Transverse colon (tissue), 3 donors: ENCODE data around the gene RSAD2.

ENCODE experiments used
- CTCF ChIP-seq, 5 experiments: fragments of 200-600 bp in 3 of 5; fragments of 450-650 bp in 2 of 5; sonication (generic) in 3 of 5; IDR thresholded peaks; 1 replicate in 2 of 5; 2 replicates in 3 of 5; pipeline ENCODE4 v1.5.1; 2016 to 2017; ENCODE audit warnings: antibody characterized with exemption in 5 of 5, inconsistent platforms in 3 of 5, mild to moderate bottlenecking in 2 of 5, moderate library complexity in 1 of 5
- EP300 ChIP-seq: sonication (generic); formaldehyde crosslinking; IDR thresholded peaks from one replicate; pipeline ENCODE4 v1.6.1; 2017; ENCODE audit warnings: antibody characterized with exemption, low read depth
- POLR2A ChIP-seq: fragments of 450-650 bp; IDR thresholded peaks from one replicate; pipeline ENCODE4 v1.6.1; 2016; ENCODE audit warnings: antibody characterized with exemption, mild to moderate bottlenecking, moderate library complexity

- TF ChIP-seq EP300 (no peak), CTCF (IDR thresholded peaks at IDR 0.05) (no peak), POLR2A (no peak)
Observed at GRCh38 chr2:6887751-6888192, 10.2 kb downstream of the RSAD2 start.
